IPS-18c (cell line): ENCODE data around the gene MT1H.
A peak's percentile ranks its signal among the peaks of the same experiment; 100 is the strongest.
"Not testable (repeated sequence)": the region's sequence is repeated elsewhere in the genome, so short reads cannot be mapped to it uniquely, and the experiment has no call there.

Experiments used
- H3K4me3 ChIP-seq: 2 replicates; pipeline ENCODE4 v1.7.0; 2013; ENCODE audit warnings: low read depth, mild to moderate bottlenecking, low read length, moderate library complexity; ENCODE audit not compliant: insufficient read depth
- H3K9me3 ChIP-seq: one replicate; pipeline ENCODE4 v1.6.1; 2013; ENCODE audit warnings: mild to moderate bottlenecking, low read length, moderate library complexity; ENCODE audit not compliant: control insufficient read depth, insufficient read depth

MT1H gene

DNA sequence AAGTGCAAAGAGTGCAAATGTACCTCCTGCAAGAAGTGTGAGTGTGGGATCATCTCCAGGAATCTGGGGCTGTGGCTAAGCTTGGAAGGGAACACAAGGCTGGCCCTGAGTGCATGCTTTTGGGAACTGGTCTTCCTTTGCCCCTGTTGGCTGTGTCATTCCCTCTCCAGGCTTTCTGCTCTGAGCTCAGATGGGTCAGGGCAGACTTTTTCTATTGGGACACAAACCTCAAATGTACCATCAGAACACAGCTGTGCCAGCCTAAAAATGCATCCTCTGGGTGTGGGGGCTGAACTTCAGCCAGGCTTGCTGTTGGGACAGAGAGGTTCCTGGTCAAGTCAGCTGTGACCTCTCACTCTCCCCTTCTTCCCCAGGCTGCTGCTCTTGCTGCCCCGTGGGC is 17.0 kb upstream of the MT1H start:
- H3K4me3 ChIP-seq: no peak overlapping the region
- H3K9me3 ChIP-seq: no peaks in the 10 kb centered on the region

DNA sequence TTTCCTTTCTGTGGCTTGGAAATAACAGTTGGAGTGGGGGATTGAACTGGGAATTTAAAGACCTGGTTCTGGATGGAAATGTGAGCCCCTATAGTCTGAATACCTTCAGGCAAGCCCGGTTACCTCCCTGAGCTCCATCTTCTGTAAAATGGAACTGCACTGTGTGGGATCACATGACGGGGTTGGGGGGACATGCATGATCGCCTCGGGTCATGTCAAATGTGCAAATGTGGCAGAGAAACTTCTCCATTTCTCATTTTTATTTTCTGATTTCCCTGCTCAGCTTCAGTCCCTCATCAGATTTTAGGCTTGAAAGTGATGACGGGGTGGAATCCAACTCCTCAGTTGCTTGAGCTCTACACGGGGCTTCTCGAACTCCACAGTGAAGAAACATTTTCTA is 16.4 kb upstream of the MT1H start:
- no peak overlapping the region for H3K4me3 ChIP-seq
- peaks cover 2% of the 10 kb centered on the region for H3K9me3 ChIP-seq

DNA sequence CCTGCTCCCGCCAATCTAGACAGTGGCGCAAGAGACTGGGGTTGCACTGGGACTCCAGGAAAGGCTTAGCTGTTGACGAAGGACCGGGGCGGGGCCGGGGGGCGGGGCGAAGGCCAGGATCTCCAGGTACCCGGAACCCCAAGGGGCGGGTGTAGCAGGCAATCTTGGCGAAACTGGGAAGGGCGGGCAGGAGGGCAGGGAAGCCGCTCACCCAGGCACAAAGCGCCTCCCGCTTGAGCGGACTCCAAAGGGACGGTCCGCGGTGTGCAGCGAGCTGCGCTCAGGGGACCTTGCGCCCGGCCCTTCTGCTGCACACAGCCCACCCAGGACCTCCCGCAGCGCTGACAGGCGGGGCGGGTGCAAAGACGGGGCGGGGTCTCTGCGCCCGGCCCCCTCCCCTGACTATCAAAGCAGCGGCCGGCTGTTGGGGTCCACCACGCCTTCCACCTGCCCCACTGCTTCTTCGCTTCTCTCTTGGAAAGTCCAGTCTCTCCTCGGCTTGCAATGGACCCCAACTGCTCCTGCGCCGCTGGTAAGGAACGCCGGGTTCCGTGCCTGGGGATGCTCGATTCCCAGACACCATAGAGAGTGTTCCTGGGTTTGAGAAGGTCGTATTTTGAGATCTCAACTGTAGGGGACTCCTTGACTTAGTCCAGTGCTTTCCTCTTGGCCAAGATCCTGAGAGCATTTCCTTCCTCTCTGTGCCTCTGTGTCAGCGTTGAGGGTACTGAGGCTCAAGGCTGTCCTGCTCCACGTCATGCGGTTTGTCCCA is 11.9 kb upstream of the MT1H start, which contains the start of gene MT1F:
MT1F (plus strand) TSS at position 405 of the 772 bp plus-strand sequence; CDS start at position 505, 100 bp downstream.
- peaks cover 4% of the 10 kb centered on the region for H3K9me3 ChIP-seq
- peak within 1 kb of the TSS; percentile 52 for H3K4me3 ChIP-seq

DNA sequence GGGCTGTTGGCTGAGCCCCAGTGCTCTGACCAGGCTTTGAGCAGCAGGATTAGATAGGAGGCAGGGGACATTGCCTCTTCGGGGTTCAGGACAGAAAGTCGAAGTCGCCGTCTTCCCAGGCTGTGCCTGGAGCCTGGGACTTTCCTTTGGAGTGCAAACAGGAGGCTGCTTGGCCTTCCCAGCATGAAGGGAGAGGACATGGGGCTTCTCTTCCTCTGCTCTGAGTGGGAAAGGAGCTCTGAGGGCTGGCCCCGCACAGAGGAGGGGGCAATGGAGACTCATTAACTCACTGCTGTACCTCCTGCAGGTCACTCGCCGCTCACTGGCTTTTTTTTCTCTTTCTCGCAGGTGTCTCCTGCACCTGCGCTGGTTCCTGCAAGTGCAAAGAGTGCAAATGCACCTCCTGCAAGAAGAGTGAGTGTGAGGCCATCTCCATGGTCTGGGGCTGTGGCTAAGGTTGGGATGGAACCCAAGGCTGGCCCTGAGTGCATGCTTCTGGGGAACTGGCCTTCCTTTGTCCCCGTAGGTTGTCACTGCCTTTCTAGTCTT is 11.2 kb upstream of the MT1H start:
- peaks cover 4% of the 10 kb centered on the region for H3K9me3 ChIP-seq
- H3K4me3 ChIP-seq: peak overlapping the region; percentile 52

DNA sequence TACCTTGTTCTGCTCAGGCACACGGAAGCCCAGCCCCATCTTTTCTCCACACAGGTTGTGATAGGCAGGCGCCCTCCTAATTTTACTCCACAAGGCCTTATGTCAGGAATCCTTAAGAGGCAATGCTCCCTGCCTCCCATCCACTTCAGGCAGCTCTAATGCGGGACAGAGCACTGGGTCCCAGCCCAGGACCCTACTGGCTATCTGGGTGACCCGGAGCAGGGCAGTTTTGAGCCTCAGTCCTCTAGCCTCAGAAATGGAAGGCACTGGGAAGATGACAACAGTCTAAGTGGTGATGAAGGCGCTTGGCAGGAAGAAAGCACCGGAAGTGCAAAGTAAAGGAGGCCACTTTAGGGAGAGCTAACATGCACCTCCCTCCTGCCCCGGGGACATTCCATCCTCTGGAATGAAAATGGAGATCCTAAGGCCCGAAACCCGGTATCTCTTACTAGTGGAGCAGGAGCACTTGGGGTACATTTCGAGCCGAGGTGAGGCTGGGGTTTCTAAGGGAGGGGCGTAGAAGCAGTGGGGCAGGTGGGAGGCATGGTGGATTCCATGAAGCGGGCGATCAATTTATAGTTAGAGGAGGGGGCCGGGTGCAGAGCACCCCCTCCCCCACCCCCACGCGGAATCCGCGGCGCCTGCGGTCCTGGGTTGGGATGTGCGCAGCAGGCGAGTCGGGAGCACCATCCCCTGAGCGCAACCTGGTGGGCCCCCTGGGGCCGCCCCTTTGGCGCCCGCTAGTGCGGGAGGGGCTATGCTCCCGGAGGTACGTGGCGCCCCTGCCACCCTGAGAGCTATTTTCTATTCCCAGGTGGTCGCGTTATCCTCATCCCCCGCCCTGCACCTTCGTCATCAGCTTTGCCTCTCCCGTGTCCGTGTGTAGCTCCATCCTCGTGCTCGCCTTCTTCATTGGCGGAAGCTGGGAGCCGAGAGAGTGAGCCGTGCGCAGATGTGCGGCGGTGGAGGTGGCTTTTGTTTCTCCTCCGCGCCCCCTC is 7.0 kb upstream of the MT1H start:
- Histone ChIP-seq H3K4me3 (peak overlapping the region; percentile 49; the same call in 1 of the 2 replicates), H3K9me3 (peaks cover 4% of the 10 kb centered on the region)

DNA sequence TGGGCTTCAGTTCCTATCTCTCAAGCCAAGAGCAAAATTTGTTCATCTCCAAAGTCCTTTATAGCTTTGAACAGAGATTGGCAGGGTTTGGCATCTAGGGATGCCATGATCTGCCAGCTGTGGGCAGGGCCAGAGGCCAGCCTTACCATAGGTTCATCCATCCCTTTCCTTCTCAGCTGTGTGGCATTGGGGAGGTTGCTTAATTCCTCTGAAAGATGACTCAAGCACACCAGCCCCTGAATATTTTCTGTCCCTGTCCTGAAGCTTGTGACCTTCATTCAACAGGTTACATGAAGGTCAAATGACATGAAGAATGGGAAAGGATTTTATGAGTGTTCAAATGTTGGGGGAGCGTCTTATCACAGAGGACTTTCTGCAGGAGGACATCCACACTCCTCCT is 5.1 kb upstream of the MT1H start:
- Histone ChIP-seq H3K9me3 (no peaks in the 10 kb centered on the region), H3K4me3 (no peak overlapping the region)

DNA sequence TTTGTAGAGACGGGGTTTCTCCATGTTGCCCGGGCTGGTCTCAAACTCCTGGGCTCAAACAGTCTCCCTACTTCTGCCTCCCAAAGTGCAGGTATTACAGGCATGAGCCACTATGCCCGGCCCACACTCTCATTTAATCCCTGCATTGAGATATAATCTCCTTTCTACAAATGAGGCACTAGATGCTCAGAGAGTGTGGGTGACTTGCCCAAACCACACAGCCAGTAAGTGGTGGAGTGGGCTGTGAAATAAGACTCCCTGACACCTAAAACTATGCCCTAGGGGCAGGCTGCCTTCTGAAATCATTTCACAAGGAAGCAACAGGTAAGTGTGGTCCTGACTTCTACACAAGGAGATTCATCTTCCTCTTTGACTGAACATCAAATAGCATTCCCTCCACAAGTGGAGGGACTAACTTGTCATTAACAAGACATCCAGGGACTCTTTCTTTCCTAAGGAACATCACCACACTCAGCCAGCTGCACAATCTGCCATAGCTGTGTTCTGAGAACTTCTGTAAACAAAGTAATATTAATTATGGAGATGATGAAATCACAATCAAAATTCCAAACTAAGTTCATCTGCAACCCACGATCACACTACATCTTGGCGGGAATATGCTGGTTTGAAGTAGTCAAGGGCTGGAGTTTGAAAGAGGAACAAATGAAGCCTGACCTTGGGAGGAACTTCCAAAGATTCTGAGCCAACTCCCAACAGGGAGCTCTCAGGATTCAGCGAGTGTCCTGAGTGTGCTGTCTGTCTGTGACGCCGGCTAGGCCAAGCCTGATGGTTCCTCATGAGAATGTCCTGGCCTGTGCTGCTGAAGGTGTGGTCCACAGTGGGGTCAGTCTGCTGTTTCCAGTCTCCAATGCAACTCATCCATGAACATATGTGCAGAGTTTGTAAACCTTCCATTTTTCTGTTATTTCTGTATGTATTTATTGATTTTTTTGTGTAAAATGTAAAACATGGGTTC is 4.0 kb upstream of the MT1H start:
- H3K9me3 ChIP-seq, H3K4me3 ChIP-seq: not testable (repeated sequence)

DNA sequence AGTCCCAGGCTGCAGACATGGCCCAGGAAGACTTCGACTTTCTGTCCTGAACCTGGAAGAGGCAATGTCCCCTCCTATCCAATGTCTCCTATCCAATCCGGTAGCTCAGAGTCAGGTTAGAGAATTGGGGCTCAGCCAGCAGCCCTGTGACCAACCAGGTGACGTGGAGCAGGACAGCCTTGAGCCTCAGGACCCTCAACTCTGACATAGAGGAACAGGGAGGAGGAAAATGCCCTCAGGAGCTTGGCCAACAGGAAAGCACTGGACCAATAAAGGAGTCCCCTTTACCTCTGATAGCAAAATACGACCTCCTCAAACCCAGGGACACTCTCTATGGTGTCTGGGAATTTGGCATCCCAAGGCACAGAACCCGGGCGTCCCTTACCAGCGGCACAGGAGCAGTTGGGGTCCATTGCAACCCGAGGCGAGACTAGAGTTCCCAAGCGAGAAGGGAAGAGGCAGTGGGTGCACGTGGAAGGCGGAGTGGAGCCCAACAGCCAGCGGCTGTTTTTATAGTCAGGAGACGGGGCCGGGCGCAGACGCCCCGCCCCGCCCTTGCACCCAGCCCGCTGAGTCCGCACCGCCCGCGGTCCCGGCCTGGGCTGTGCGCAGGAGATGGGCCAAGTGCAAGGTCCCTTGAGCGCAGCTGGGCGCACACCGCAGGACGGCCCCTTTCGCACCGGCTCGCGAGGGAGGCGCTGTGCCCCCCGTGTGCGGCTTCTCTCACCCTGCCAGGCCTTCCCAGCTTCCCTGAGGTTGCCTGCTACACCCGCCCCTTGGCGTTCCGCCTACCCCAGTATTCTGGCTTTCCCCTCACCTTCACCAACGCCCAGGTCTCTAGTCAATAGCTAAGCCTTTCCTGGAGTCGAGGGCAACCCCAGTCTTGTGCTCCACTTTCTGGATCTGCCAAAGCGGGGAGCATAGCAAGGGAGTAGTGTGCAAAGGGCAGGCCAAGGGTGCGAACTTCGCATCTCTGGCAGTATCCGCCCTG is 1.7 kb upstream of the MT1H start, which contains the start of gene MT1G:
MT1G (minus strand) TSS at position 485 of the 991 bp plus-strand sequence; CDS start at position 413, 72 bp downstream.
- H3K4me3 ChIP-seq: peak within 1 kb of the TSS; percentile 36
- H3K9me3 ChIP-seq: no peaks in the 10 kb centered on the region

DNA sequence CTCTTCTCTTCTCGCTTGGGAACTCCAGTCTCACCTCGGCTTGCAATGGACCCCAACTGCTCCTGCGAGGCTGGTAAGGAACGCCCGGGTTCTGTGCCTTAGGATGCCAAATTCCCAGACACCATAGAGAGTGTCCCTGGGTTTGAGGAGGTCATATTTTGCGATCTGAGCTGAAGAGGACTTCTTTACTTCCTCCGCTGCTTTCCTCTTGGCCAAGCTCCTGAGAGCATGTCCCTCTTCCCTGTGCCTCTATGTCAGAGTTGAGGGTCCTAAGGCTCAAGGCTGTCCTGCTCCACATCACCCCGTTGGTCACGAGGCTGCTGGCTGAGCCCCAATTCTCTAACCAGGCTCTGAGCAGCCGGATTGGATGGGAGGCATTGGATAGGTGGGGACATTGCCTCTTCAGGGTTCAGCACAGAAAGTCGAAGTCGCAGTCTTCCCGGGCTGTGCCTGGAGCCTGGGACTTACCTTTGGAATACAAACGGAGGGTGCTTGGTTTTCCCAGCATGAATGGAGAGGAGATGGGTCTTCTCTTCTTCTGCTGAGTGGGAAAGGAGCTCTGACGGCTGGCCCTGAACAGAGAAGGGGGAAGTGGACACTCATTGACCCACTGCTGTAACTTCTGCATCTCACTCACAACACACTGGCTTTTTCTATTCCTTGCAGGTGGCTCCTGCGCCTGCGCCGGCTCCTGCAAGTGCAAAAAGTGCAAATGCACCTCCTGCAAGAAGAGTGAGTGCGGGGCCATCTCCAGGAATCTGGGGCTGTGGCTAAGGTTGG is 416 bp downstream of the MT1H start:
- H3K4me3 ChIP-seq: peak overlapping the region; percentile 21
- no peaks in the 10 kb centered on the region for H3K9me3 ChIP-seq

DNA sequence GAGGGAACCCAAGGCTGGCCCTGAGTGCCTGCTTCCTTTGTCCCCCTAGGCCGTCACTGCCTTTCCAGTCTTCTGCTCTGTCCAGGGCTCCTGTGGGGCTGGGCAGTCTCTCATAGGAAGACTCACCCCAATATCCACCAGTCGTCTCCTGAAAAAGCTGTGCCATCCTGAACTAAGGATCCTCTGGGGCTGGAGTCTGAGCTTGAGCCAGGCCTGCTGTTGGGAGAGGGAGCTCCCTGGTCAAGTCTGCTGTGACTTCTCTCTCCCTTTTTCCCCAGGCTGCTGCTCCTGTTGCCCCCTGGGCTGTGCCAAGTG is 963 bp downstream of the MT1H start:
- no peaks in the 10 kb centered on the region for H3K9me3 ChIP-seq
- no peak overlapping the region; the same call in 1 of the 2 replicates for H3K4me3 ChIP-seq

DNA sequence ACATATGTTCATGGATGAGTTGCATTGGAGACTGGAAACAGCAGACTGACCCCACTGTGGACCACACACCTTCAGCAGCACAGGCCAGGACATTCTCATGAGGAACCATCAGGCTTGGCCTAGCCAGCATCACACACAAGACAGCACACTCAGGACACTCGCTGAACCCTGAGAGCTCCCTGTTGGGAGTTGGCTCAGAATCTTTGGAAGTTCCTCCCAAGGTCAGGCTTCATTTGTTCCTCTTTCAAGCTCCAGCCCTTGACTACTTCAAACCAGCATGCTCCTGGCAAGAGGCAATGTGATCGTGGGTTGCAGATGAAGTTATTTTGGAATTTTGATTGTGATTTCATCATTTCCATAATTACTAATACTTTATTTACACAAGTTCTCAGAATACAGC is 2.1 kb downstream of the MT1H start:
- not testable (repeated sequence) for H3K4me3 ChIP-seq, H3K9me3 ChIP-seq

DNA sequence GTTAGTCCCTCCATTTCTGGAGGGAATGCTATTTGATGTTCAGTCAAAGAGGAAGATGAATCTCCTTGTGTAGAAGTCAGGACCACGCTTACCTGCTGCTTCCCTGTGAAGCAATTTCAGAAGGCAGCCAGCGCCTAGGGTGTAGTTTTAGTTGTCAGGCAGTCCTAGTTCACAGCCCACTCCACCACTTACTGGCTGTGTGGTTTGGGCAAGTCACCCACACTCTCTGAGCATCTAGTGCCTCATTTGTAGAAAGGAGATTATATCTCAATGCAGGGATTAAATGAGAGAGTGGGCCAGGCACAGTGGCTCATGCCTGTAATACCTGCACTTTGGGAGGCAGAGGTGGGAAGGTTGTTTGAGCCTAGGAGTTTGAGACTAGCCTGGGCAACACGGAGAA is 2.6 kb downstream of the MT1H start:
- not testable (repeated sequence) for H3K4me3 ChIP-seq, H3K9me3 ChIP-seq

DNA sequence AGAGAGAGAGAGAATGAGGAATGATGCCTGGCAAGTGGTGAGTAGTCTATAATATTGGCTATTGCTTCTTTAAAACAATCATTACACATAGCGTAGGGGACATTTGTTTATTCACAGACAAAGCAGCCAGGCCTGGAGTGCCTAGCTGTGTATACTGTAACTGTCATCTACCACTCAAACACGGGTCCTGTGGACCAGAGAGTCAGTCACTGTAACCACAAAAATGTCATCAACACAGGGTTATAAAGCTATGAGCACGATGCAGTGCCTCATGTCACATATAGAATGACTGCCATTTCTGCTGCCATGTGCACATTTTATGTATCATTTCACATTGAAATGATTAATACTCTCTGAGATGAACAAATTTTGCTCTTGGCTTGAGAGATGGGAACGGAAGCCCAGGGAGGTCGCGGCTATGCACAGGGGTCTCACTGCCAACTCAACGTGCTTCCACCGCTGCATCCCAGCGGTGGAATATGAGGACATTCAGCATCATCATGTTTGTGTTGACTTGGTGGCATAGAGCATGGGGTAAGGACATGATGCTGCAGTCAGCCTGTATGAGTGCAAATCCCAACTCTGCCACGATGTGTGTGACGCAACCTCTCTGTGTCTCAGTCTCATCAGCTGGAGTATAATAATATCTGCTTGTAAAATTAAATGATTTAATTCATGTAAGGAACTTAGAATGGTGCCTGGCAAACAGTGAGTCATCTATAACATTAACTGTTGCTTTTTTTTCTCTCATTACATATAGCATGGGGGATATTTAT is 3.3 kb downstream of the MT1H start:
- Histone ChIP-seq H3K9me3 (no peaks in the 10 kb centered on the region), H3K4me3 (no peak overlapping the region)

DNA sequence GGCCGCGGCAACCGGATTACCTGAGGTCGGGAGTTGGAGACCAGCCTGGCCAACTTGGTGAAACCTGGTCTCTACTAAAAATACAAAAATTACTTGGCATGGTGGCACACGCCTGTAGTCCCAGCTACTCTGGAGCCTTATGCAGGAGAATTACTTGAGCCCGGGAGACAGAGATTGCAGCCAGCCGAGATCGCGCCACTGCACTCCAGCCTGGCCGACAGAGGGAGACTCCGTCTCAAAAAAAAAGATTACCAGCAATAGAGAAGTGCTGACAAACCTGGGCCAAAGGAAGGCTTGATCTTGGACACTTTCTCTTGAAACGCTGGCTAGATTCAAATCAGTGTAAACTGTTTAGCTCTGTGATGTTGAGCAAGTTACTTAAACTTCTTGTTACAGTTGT is 4.3 kb downstream of the MT1H start:
- H3K4me3 ChIP-seq: no peak overlapping the region

More for the DNA sequence above, 4.3 kb downstream of the MT1H start:
- H3K9me3 ChIP-seq: no peaks in the 10 kb centered on the region
